ENCODE data around the gene ADSL. TPM values are rescaled to one million over a fixed set of nuclear protein-coding genes. Genes with fewer than 3 reads are reported as not detected.
"Not testable (repeated sequence)": the region's sequence is repeated elsewhere in the genome, so short reads cannot be mapped to it uniquely, and the experiment has no call there.

ADSL gene
- 180 and 210 TPM in 2 replicates for total RNA-seq (2014; rRNA removed)
- 116 TPM for polyA plus RNA-seq (2012)

DNA sequence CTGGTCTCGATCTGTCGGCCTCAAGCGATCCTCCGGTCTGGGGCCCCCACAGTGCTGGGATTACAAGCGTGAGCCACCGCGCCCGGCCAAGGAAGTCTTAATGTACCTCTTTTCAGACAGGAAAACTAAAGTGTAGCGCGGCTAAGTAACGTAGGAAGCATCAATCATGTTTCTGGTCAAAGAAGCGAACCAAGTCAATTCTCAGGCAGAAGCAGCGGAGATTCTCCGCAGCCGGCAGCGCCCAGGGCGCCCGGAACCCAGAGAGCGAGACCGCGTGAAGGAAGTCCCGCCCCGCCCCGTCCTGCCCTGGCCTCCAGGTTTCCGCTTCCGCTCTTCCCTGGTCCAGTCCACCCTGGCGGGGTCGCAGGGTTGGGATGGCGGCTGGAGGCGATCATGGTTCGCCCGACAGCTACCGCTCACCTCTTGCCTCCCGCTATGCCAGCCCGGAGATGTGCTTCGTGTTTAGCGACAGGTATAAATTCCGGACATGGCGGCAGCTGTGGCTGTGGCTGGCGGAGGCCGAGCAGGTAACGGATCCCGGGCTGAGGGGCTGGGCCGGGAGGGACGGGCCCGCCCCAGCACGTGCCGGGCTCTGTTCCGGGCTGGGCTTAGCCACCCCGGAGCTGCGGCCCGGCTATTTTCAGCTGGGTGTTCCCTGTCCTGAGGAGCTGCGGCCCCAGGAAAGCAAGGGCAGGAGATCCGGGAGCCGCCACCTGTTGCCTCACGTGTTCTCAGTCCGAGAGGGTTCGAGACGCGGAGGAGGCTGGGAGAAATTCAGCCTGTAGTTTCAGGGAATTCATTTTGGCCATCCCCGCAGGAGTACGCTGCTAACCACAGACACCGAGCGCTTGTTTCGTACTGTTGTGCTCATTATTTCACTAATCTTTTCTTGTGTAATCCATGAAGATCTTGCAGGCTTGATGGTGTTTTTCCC, at the start of gene ADSL:
ADSL (plus strand) TSS at position 316 of the 934 bp plus-strand sequence; CDS start at position 375, 59 bp downstream.
- DNase-seq (ENCODE audit: low read depth): peak; percentile 84

DNA sequence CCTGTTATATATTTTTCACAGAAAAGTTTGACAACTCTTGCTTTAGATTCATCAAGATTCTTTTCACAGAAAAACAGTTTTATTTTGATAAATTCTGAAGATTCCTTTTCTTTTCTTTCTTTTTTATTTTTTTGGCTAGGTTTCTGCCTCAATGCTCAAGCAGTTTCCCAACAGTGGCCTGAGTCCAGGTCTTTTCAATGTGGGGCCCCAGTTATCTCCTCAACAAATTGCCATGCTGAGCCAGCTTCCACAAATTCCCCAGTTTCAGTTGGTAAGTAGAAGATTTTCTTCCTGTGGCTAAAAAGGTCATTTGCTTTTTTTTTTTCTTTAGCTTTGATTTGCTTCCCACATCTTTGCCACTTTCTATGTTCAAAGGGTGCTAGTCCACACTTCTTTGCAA, 46.0 kb upstream of the ADSL start:
- no peak for DNase-seq (ENCODE audit: low read depth)

DNA sequence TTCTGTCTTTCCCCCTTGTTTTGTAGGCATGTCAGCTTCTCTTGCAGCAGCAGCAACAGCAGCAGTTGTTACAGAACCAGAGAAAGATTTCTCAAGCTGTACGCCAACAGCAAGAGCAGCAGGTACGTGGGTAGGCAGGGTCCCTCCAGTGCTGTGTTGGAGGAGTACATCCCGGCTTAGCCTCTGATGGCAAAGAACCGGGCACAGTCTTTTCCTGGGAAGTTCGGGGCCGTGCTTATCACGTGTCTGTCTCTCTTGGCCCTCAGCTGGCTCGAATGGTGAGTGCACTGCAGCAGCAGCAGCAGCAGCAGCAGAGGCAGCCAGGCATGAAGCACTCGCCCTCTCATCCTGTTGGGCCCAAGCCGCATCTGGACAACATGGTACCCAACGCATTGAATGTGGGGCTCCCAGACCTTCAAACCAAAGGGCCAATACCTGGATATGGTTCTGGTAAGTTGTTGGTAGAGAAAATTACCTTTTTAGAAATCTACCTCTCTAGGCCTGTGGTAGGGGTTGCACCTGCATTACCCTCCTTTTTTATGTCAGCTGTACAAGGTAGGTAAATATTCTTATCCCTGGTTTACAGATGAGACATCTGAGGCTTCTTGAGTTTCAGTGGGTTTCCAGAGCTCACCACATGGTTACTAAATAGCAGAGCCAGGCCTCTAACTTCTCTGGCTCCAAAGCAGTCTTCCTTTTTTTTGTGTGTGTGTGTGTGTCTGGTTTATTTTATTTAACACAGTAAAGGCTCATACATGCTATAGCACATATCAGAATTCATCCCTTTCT, 45.2 kb upstream of the ADSL start:
- no peak for DNase-seq (ENCODE audit: low read depth)

DNA sequence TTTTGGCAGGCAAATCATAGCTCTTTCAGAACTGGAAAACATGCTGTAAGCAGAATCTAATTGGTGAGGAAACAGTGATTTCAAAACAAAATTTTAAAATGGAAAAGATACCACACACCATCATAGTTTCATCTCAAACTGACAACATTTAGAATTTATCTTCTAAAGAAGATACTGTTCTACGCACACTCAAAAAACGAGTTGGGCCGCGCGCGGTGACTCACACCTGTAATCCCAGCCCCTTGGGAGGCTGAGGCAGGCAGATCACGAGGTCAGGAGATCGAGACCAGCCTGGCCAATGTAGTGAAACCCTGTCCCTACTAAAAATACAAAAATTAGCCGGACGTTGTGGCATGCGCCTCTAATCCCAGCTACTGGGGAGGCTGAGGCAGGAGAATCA, 44.2 kb upstream of the ADSL start:
- DNase-seq (ENCODE audit: low read depth): no peak

DNA sequence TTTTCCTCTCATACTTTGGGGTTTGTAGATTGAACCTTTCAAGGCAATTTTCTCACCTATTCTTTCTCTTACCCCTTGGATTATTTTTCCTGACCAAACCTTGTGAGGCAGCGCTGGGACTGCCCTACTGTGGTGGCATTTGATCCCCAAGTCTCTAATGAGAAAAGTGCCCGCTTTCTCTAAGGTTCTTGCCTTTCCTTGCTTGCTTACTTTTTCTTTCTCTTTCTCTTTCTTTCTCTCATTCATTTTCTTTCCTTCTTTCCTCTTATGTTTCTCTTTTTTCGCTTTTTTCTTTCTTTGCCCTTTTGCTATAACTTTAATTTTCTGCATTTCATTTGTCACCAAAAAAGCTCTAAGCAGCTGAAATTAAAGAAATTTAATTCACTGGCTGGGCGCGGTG, 40.7 kb upstream of the ADSL start:
- no peak for DNase-seq (ENCODE audit: low read depth)

DNA sequence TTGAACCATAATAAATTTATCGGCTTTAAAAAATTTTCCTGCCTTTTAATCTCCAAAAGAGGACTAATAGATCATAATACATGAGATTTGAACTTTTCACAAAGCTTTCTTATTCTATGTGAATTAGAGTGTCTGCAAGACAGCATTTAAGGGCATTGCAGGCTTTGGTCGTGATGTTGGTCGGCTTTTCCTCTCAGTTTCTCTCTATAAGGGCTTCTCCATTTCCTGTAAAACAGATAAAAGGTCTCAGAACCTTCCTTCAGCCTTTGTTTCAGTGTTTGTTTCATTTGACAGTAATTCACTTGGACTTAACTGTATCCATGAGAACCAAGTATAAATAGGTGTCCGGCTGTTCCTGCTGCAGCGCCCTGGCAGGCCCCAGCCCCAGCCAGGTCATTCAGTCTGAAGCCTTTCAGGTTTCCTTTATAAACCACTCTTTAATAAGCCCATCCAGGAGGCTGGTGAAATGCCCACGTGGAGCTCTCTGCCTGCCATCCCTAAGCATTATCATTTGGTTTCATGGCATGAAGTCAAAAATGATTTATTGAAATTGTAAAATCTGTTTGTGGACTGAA, 37.2 kb upstream of the ADSL start:
- DNase-seq (ENCODE audit: low read depth): no peak

DNA sequence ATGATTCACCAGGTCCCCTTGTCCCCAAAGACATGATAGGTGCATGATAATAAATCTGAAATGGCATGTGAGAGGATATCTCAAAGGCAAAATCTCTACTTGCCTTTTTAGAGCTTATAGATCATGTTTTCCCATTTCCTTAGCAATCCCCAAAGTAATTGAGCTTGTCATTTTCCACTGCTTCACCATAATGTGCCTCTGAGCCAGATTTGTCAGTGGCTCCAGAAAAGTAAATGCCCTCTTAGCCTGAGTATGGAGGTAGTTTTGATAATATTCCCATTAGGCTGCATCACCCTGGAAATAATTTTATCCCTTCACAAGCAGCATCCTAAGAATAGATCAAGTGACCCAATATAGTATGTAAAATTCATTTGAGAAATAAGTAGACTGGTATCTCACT, 36.7 kb upstream of the ADSL start:
- DNase-seq (ENCODE audit: low read depth): no peak

DNA sequence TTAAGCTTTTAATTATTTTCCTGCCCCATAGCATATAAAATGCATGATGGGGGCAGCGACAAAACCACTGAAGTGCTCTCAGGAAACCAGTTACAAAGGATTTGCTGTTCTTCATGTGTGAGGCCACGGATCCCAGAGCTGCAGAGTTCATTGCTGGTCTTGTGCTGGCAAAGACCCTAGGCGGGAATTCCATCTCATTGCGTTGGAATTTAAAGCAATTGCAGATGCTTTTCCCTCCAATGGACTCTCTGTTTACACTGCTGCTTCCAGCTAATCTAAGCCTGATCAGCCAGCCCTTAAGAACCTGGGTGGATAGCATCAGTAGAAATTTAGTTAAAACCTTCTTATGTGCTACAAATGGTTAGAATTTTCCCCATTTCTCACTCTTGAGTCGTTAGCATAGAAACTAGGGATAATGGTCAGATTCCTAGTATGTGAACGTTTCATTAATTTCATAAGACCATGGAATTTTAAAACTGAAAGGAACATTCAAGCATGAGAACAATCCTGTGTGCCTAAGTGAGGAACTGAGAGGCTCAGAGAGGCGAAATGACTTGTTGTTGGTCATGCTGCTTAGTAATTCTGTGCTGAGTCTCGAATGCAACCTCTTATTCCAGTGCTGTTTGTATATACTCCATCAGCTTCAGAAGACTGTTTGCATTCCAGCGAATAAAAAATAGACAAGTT, 36.1 kb upstream of the ADSL start:
- DNase-seq (ENCODE audit: low read depth): no peak

DNA sequence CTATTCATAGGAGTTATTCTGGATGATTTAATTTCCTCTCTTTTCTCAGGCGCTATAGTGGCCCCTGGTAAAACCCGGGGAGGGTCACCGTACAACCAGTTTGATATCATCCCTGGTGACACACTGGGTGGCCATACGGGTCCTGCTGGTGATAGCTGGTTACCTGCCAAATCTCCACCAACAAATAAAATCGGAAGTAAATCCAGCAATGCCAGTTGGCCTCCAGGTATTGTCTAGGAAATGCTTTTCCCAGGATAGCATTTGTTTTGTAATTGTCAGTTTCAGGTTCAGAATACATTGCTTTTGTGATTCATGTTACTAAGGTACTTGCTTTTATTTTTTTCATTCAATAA, 35.6 kb upstream of the ADSL start:
- DNase-seq (ENCODE audit: low read depth): no peak

DNA sequence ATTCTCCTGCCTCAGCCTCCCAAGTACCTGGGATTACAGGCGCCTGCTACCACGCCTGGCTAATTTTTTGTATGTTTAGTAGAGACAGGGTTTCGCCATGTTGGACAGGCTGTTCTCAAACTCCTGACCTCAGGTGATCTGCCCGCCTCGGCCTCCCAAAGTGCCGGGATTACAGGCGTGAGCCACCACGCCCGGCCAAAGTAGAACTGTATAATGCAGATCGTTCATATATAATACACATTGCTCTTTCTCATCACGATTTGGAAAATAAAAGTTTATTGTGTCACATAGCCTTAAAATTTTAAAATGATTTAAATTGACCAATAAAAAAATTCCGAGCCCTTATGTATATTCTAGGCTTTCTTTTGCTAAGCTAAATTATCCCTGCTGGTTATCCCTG, 34.7 kb upstream of the ADSL start:
- DNase-seq (ENCODE audit: low read depth): not testable (repeated sequence)

DNA sequence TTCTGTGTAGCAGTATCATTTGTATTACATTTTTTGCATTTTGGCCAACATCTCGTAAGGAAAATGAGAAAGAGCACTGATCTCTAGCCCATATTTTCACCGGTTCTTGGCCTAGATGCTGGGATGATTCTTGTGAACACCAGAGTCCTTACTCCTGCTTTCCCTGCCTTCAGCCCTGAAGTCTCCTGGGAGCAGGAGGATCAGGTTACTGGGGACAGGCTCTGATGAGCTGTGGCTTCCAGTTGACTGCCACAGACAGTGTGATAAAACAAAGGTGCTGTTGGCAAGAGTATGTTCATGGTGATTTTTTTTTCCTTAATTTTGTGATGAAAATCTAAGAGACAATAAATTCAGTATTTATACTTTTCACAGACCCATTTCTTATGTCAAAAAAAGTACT, 34.2 kb upstream of the ADSL start:
- DNase-seq (ENCODE audit: low read depth): no peak

DNA sequence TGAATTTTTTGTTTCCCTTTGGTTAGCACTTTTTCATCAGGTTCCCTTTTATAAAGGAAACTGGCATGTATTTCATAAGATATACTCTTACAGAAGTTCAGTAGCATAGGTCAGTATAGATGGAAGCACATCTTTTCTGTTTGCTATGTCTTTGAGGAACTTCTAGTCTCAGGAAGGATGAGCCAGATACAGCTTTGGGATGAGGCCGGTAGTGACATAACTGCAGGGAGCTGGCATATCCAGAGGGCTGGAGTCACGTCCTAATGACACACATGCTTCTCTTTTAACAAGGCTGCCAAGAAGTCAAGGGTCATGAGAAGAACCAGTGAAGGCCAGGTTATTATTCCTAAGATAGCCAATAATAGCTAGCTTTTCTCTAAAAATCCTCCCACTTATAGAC, 33.3 kb upstream of the ADSL start:
- no peak for DNase-seq (ENCODE audit: low read depth)

DNA sequence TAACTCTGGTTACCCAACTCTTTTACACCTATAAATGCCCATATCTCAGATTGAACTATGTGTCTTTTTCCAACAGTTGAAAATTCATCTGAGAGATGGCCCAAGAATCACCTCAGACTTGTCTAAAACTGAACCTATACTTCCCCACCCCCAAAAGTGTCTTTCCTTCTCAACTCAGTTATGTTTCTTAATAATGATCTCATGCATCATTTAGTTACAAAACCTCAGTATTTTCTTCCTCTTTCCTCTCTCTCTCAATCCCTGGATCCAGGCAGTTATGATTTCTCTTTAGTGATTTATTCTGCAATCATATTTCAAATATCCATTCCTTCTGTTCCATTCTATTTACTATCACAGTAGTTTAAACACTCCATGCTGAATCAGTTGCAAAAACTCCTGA, 32.3 kb upstream of the ADSL start:
- DNase-seq (ENCODE audit: low read depth): no peak

DNA sequence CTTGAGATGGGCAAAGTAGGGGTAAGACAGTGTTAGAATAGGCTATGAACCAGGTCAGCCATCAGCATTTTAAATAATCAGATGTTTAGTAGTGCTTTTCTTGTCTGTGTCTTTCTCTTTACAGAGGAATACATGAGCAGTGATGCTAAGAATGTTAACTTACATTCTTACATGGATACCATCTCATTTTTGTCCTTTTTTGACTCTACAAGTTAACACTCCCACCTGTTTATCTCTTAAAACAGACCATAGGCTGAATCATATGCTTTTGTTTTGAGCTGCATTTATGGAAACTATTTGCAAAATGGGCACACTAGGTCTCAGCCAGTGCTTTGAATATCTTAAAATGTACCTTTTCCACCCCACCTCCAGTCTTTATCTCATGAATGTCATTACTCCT, 25.6 kb upstream of the ADSL start:
- no peak for DNase-seq (ENCODE audit: low read depth)

DNA sequence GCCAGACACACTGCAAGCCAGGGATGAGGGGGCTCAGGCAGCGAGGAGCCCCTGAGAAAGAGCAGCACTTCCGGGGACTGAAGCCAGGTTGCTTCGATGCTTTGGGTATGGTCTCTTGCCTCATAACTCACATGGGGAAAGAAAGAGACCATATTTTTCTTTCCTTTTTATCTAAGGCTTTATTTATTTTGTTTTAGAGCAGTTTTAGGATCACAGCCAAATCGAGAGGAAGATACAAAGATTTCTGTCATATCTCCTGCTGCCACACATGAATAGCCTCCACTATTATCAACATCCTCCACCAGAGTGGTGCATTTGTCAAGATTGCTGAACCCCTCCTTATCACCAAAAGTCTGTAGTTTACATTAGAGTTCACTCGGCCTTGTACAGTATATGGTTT, 24.3 kb upstream of the ADSL start:
- DNase-seq (ENCODE audit: low read depth): no peak

DNA sequence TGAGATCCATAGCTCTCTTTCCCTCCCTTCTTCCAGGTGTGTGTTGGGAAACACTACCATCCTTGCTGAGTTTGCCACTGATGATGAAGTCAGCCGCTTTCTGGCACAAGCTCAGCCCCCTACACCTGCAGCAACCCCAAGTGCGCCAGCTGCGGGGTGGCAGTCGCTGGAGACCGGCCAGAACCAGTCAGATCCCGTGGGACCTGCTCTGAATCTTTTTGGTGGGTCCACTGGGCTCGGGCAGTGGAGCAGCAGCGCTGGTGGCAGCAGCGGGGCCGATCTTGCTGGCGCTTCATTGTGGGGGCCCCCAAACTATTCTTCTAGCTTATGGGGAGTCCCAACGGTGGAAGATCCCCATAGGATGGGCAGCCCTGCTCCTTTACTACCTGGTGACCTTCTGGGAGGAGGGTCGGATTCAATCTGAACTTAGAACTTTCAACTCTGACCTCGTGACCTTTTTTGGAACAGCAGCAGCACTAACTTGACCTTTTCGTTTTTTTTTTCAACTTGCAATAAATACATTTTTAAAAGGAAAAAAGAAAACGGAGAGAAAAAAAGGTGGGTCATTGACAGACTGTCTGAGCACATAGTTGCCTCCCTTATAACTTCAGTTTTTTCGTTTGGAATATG, 23.4 kb upstream of the ADSL start:
- no peak for DNase-seq (ENCODE audit: low read depth)

DNA sequence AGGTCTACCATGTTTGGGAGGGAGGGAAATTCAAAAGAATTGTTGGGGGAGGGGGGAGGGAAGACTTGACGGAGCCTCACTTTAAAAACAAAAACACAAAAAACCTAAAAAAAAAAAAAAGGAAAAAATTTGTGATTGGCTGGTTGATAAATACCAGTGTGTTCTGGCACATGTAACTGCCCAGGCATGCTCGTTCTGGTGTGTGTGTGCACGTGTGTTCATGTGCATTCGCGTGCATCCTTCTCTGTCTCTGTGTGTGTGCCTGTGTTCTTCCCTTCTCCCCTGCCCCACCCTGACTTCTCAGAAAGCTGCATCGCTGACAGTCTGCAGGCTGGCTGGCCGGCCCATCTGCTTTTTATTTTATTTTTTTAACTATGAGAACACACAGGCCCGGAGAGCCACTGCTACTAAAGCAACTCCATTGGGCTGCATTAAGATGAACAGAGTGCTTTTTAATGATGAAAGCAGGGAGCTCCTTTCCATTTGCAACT, 22.6 kb upstream of the ADSL start:
- no peak for DNase-seq (ENCODE audit: low read depth)

DNA sequence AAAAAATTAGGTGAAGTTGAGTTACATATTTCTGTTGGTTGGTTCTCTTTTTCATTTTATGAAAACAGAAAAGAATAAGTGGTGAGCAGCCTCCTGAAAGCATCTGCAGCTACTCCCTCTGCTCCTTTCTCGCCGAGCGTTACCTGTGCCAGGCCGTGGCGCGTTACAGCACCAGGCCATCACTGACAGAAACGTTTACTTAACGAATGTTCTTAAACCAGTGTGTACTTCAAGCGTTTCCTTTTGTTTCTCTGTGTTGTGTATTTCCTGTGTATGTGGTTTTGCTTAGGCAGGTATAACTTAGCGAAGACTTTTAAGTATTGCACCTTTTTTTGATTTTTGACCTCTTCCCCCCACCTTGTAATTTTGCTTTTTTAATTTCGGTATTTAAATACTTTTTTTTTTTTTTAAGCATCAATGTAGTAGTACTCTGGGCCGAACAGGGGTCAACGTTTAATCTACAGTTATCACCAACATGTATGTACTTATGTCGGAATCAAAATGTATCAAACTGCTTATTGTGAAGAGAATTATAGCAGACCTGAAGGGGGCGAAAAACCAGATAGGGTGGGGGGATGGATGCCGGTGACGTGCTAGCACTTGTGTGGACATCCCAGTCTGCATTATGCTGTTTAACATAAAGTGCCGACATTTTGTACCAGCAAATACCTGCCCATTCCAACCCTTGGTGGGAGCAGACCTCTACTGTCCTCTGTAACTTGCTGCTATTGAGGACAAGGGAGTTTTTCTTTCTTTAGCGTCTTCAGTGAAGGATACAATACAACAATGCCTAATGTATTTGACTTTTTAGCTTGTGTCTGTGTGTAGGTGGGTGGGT, 21.6 kb upstream of the ADSL start:
- no peak for DNase-seq (ENCODE audit: low read depth)

DNA sequence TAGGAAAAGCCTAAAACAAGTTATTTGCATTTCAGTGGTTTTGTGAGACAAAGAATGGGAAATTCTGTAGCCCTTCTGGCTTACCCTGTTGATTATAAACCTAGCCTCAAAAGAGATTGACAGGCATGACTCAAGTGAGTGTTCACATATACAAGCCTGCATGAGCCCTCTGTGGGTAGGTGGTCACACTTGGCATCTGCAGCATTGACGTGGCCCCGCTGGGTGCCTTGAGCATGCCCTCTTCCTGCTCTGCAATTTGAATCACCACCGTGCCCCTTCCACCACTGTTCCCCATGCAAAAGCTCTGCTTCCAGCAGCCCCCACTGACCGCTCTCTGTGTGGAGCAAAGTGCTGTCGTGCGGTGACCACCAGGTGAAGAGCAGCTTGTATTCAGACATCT, 21.0 kb upstream of the ADSL start:
- no peak for DNase-seq (ENCODE audit: low read depth)

All from LHCN-M2 (cell line).